Sciatic nerve (tissue), 2 donors: ENCODE data around the gene TJP3. TPM values are rescaled to one million over a fixed set of nuclear protein-coding genes. Genes with fewer than 3 reads are reported as not detected.

ENCODE experiments used
- ATAC-seq: fragments of 200-7000 bp; cut with Tn5 transposase; one replicate; pipeline ENCODE4 v1.9.1; 2020; ENCODE audit warnings: mild to moderate bottlenecking, moderate library complexity
- DNase-seq: peaks from one replicate; pipeline ENCODE4 v3.0.0-alpha.2; 2020; ENCODE audit warnings: low spot score
- intact Hi-C: fragments of 100-400 bp; cut with DNase I; formaldehyde crosslinking; loops from one replicate; pipeline ENCODE4 v1.14.2; 2022
- total RNA-seq: library from RNA; stranded (reverse); fragmentation: NEBNext Ultra II Directional; extraction: Animal tissue kit (Norgen Biotek cat#: 25700); gene quantifications from one replicate; pipeline ENCODE4 v1.2.1, GENCODE V29; 2021
- donor health status: DM: no; HTN: no; CAD: no.
- donor health status: DM: no; HTN: no; CAD: no.

The TJP3 gene
- total RNA-seq, 1 donor from 2014 or later = 2.1 TPM

GRCh38 chr19:3790209-3790734 is 82.1 kb downstream of the TJP3 start:
- DNase-seq (no peak), ATAC-seq (no peak)
- intact Hi-C loops = no loop called here

DNA sequence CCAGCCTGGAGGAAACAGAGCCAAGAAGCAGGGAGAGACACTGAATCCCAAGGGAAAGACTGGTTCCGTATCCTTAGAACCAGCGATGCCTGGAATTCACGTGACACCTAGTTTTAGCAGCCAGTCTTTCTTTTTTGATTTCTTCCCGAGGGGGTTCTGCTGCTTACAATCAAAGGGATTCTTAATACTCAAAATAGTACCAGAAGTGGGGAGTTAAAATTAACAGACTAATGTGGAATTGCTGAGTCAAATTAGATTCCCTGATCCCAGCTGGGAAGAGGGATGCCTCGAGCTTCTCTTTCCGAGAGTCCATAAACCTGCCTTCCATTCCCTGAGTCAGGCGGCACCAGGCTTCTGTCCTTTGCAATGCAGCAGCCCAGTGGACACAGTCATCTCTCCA is 82.8 kb downstream of the TJP3 start:
- DNase-seq (no peak), ATAC-seq (no peak)
- intact Hi-C loops = no loop called here

DNA sequence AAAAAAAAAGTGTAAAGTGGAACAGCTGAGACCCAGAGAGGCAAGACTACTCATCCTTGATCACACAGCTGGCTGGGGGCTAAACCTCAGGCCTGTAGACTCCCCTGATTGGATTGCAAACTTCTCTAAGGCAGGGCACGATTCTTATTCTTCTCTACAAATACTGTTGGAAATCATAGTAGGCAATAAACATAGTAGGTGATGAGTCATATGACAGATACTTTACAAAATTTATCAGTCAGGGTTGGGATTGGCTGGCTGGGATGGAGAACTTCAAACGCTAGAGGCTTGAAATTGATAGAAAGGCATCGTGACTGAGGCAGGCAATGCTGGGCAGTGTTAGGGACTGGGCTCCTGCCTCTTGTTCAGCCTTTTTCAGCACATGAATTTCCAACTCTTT is 83.9 kb downstream of the TJP3 start:
- intact Hi-C loops = no loop called here
- ATAC-seq (no peak), DNase-seq (no peak)

DNA sequence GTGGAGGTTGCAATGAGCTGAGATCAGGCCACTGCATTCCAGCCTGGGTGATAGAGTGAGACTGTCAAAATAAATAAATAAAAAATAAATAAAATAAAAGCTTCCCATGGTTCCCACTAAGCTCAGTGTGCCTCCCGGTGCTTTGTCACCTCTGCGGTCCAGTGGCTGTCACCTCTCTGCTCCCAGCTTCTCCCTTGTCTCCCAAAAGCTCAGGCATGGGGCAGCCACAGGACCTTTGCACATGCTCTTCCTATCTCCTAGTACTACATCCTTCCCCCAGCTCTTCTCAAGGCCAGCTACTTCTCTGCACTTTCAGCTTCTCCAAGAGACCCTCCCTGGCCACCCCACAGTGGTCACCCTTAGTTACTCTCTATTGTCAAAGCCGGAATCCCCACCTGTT is 85.6 kb downstream of the TJP3 start:
- no peak for ATAC-seq
- intact Hi-C loops = no loop called here
- DNase-seq = no peak

DNA sequence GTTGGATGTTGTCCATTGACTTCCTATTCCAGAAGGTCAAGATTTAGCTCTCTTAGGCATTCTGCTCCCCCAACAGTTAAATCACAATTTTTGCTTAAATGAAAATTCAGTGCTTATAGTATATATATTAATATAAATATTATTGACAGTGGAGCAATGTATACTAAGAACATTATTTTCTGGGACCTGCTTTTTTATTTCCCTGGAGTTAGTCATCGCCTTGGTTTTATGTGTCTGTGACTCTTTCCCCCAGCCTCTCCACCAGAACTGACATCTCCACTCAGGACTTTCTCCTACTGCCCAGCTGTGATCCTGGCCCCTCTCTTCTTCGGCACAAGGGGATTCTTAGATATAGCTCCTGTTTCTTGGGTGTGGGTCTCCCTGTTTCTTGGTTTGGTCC is 88.2 kb downstream of the TJP3 start:
- ATAC-seq = no peak
- intact Hi-C loops = no loop called here
- no peak for DNase-seq

DNA sequence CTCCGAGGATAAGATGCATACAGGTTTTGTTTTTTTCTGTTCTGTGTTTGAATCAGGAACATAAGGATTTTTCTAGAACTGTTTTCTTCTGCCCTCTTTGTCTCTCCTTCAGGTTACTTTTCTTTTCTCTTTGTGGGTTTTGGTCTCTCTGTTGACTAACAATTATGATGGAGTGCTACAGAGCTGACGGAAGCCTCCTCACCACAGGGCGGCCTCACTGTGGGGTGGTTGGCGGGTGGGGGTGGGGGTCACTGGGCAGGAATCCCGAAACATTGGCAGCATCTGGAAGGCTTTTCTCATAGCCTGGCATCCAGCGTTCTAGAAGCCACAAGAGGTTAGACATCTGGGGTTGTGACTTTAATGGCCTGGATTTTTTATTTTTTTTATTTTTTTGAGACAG is 90.0 kb downstream of the TJP3 start:
- intact Hi-C loops = no loop called here
- no peak for ATAC-seq
- no peak for DNase-seq

Other genes starting within 250 kb of the TJP3 start
- gene SMIM24, start 227.9 kb upstream of the TJP3 start, total RNA-seq = not detected
- gene SMIM44, start 224.9 kb upstream of the TJP3 start, total RNA-seq = not detected
- 8.4 TPM for gene DOHH, start 207.7 kb upstream of the TJP3 start, total RNA-seq
- 46.1 TPM for gene FZR1, start 202.1 kb upstream of the TJP3 start, total RNA-seq
- 4.9 TPM for gene TEKTIP1, start 169.2 kb upstream of the TJP3 start, total RNA-seq
- gene MFSD12, start 150.8 kb upstream of the TJP3 start, total RNA-seq = 52.5 TPM
- gene HMG20B, start 135.4 kb upstream of the TJP3 start, total RNA-seq = 72.9 TPM
- 2.4 TPM for gene GIPC3, start 122.9 kb upstream of the TJP3 start, total RNA-seq
- 11.2 TPM for gene TBXA2R, start 101.5 kb upstream of the TJP3 start, total RNA-seq
- 19.6 TPM for gene CACTIN, start 81.6 kb upstream of the TJP3 start, total RNA-seq
- gene PIP5K1C, start 7.9 kb upstream of the TJP3 start, total RNA-seq = 46.9 TPM
- gene APBA3, start 53.3 kb downstream of the TJP3 start, total RNA-seq = 26.1 TPM
- 35.3 TPM for gene MRPL54, start 54.3 kb downstream of the TJP3 start, total RNA-seq
- not detected for gene RAX2, start 63.8 kb downstream of the TJP3 start, total RNA-seq
- gene MATK, start 78.0 kb downstream of the TJP3 start, total RNA-seq = 1.6 TPM
- 0.31 TPM for gene ZFR2, start 160.7 kb downstream of the TJP3 start, total RNA-seq
- not detected for gene ATCAY, start 172.3 kb downstream of the TJP3 start, total RNA-seq
- gene NMRK2, start 224.7 kb downstream of the TJP3 start, total RNA-seq = not detected